OCI-LY1 (cell line): ENCODE measurements around the gene TPM2.

Source experiments
- CTCF ChIP-seq: fragments of 200-600 bp; sonication (generic), shearing (Covaris generic); IDR thresholded peaks from 2 replicates; pipeline ENCODE4 v1.5.1; 2017; ENCODE audit warnings: mild to moderate bottlenecking, antibody characterized with exemption, low read length, moderate library complexity, mixed read lengths
- EZH2 ChIP-seq: fragments of 200-600 bp; sonication (generic), shearing (Covaris generic); IDR thresholded peaks from 2 replicates; pipeline ENCODE4 v1.8.0; 2017; ENCODE audit warnings: borderline replicate concordance, mixed run types, mild to moderate bottlenecking, antibody characterized with exemption, low read length, moderate library complexity, mixed read lengths

- TF ChIP-seq CTCF (no peak), EZH2 (no peak)
These were observed 43.6 kb downstream of the TPM2 start for GRCh38 chr9:35646153-35646532.
